Breast epithelium (tissue), 4 donors: ENCODE results near the gene CD7. TPM values are rescaled to one million over a fixed set of nuclear protein-coding genes. Genes with fewer than 3 reads are reported as not detected.

ENCODE experiments used
- DNase-seq, 2 donors: peaks; one replicate each; pipeline ENCODE4 v3.0.0-alpha.2; 2019; ENCODE audit warnings: low spot score in 2 of 2
- H3K27ac ChIP-seq, 2 donors: fragments of 200-600 bp; sonication (generic) in 1 of 2; one replicate each; pipeline ENCODE4 v1.5.1; 2016 to 2019; ENCODE audit warnings: mild to moderate bottlenecking in 1 of 2
- H3K27me3 ChIP-seq, 2 donors: fragments of 200-600 bp; sonication (generic) in 1 of 2; one replicate each; pipeline versions ENCODE4 v1.5.1 to v1.6.0; 2017 to 2019; ENCODE audit warnings: control low read depth in 1 of 2, mild to moderate bottlenecking in 1 of 2
- H3K36me3 ChIP-seq: fragments of 200-600 bp; one replicate; pipeline ENCODE4 v1.5.1; 2019
- H3K4me1 ChIP-seq, 2 donors: fragments of 200-600 bp; sonication (generic); one replicate each; pipeline ENCODE4 v1.5.1; 2016 to 2019; ENCODE audit warnings: control low read depth in 1 of 2
- H3K4me3 ChIP-seq, 3 donors: fragments of 200-600 bp; sonication (generic); 1 replicate in 2 of 3; 2 replicates in 1 of 3; pipeline ENCODE4 v1.5.1; 2016 to 2019; ENCODE audit warnings: mild to moderate bottlenecking in 3 of 3, moderate library complexity in 2 of 3
- H3K9me3 ChIP-seq, 2 donors: fragments of 200-600 bp; sonication (generic) in 1 of 2; one replicate each; pipeline ENCODE4 v1.5.1; 2016 to 2019; ENCODE audit warnings: control low read depth in 1 of 2
- CTCF ChIP-seq, 3 donors: fragments of 450-650 bp; IDR thresholded peaks; one replicate each; pipeline ENCODE4 v1.5.1; 2016 to 2017; ENCODE audit warnings: antibody characterized with exemption in 3 of 3, mild to moderate bottlenecking in 3 of 3, moderate library complexity in 3 of 3
- POLR2A ChIP-seq: fragments of 450-650 bp; IDR thresholded peaks from one replicate; pipeline ENCODE4 v1.6.1; 2016; ENCODE audit warnings: antibody characterized with exemption, mild to moderate bottlenecking, moderate library complexity
- POLR2AphosphoS5 ChIP-seq, 3 donors: sonication (generic); formaldehyde crosslinking; IDR thresholded peaks; one replicate each; pipeline ENCODE4 v1.6.1; 2017; ENCODE audit warnings: antibody characterized with exemption in 3 of 3
- intact Hi-C: fragments of 100-400 bp; cut with DNase I; formaldehyde crosslinking; loops from one replicate; pipeline ENCODE4 v1.15.1; 2023; ENCODE audit warnings: low total_unique reads
- total RNA-seq, 3 donors: library from RNA; depleted of rRNA; stranded (reverse); fragments of >200 nt; gene quantifications; one replicate each; pipeline ENCODE4 v1.1.0, GENCODE V29; 2016

Gene CD7
- total RNA-seq, 3 donors from 2014 or later: 1.3 to 1.8 TPM; not detected in 1

DNA sequence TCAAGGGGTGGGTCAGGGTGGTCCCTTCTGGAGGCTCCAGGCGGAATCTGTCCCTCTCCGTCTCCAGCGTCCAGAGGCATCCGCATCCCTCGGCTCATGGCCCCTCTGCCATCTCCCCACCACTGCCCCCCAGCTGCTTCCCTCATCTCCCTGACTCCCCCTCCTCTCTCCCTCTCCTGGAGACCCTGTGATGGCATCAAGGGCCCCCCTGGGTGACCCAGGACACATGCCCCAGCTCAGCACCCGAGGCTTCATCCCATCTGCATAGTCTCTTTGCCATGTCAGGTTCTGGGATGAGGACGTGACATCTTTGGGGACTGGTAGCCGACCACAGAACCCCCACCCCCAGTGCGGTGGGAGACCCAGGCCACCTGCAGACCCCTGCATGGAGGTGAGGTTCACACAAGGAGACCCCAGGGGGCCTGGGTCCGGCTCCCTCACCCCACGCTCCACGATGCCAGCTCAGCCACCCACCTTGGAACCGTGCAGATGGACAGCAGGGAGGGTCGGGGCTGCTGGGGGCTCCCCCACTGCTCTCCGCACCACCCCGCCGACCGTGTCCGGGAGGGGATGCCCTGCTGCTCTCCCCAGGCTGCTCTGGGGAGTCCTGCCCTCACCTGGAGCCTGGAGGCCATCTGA lies 12.4 kb upstream of the CD7 start:
- peaks cover 5 to 14% of the 10 kb centered on the region in 2 donors for H3K4me1 ChIP-seq
- no peaks in the 10 kb centered on the region for H3K9me3 ChIP-seq
- H3K27me3 ChIP-seq: no peaks in the 10 kb centered on the region
- no peaks in the 10 kb centered on the region for H3K36me3 ChIP-seq
- no peak overlapping the region for H3K4me3 ChIP-seq
- H3K27ac ChIP-seq: no peak overlapping the region
- TF ChIP-seq POLR2AphosphoS5 (IDR thresholded peaks at IDR 0.05) (no peak), POLR2A (no peak), CTCF (IDR thresholded peaks at IDR 0.05) (no peak)
- intact Hi-C loops: loop anchor here (10.0 kb wide), 2 partner anchors 85 to 125 kb away; no protein-coding TSS in a partner anchor
- no peak for DNase-seq

GRCh38 chr17:82328994-82329507 lies 11.6 kb upstream of the CD7 start:
- Histone ChIP-seq H3K36me3 (no peaks in the 10 kb centered on the region), H3K27me3 (no peaks in the 10 kb centered on the region), H3K27ac (no peak overlapping the region), H3K9me3 (no peaks in the 10 kb centered on the region), H3K4me1 (peaks cover 5 to 12% of the 10 kb centered on the region in 2 donors), H3K4me3 (no peak overlapping the region)
- TF ChIP-seq CTCF (IDR thresholded peaks at IDR 0.05) (no peak), POLR2AphosphoS5 (IDR thresholded peaks at IDR 0.05) (no peak)
- intact Hi-C loops: loop anchor here (10.0 kb wide), 2 partner anchors 84 to 124 kb away; no protein-coding TSS in a partner anchor
- no peak for DNase-seq

- Histone ChIP-seq H3K27ac (no peak overlapping the region), H3K4me3 (no peak overlapping the region), H3K4me1 (peaks cover 5 to 12% of the 10 kb centered on the region in 2 donors), H3K9me3 (no peaks in the 10 kb centered on the region), H3K36me3 (no peaks in the 10 kb centered on the region), H3K27me3 (no peaks in the 10 kb centered on the region)
- no peak for TF ChIP-seq CTCF (IDR thresholded peaks at IDR 0.05)
- TF ChIP-seq POLR2AphosphoS5 (IDR thresholded peaks at IDR 0.05): no peak
- TF ChIP-seq POLR2A: no peak
- DNase-seq: no peak
- intact Hi-C loops: loop anchor here (10.0 kb wide), 2 partner anchors 84 to 124 kb away; no protein-coding TSS in a partner anchor
Observed at GRCh38 chr17:82328141-82328993, 11.0 kb upstream of the CD7 start.

DNA sequence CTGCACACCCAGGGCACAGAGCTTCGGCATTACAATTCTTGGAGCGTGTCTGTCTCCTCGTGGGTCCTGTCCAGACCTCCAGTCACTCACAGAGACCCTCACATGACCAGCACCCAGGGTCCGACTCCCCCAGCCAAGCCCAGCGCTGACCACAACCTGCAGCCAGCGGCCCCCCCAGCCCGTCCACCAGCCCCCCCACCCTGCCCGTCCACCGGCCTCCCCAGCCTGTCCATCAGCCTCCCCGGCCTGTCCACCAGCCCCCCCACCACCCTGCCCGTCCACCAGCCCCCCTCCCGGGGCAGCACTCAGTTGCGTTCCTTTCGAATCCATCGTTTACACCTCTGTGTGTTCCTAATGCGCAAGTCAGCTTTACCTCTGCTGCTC lies 10.3 kb upstream of the CD7 start:
- Histone ChIP-seq H3K9me3 (no peaks in the 10 kb centered on the region), H3K27me3 (no peaks in the 10 kb centered on the region), H3K4me1 (peaks cover 5 to 6% of the 10 kb centered on the region in 2 donors), H3K4me3 (no peak overlapping the region), H3K36me3 (no peaks in the 10 kb centered on the region), H3K27ac (no peak overlapping the region)
- TF ChIP-seq CTCF (IDR thresholded peaks at IDR 0.05) (no peak), POLR2AphosphoS5 (IDR thresholded peaks at IDR 0.05) (no peak), POLR2A (no peak)
- DNase-seq: no peak
- intact Hi-C loops: loop anchor here (10.0 kb wide), 2 partner anchors 83 to 123 kb away; no protein-coding TSS in a partner anchor

DNA sequence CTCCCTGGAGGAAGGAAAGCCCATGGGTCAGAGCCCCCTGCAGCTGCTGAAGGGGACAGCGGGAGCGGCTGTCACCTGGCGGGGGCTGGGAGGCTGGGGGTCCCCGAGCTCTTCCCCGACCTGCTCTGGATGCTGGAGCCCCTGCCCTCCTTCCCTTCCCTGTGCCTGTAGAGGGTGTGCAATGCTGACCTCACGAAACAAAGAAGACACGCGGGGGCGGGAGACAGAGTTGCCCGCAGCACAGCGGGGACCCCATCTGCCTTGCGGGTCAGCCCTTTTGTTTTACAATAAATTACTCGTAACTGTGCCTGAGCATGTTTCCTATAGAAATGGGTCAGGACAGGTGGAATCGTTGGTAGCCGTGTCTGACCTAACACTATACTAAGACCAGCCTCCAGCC lies 9.9 kb upstream of the CD7 start:
- H3K4me3 ChIP-seq: no peak overlapping the region
- no peaks in the 10 kb centered on the region for H3K36me3 ChIP-seq
- no peak overlapping the region for H3K27ac ChIP-seq
- no peaks in the 10 kb centered on the region for H3K27me3 ChIP-seq
- TF ChIP-seq POLR2A: no peak
- TF ChIP-seq POLR2AphosphoS5 (IDR thresholded peaks at IDR 0.05): no peak
- TF ChIP-seq CTCF (IDR thresholded peaks at IDR 0.05): no peak
- peaks cover 2 to 5% of the 10 kb centered on the region in 2 donors for H3K4me1 ChIP-seq
- DNase-seq: no peak
- intact Hi-C loops: loop anchor here (10.0 kb wide), 2 partner anchors 82 to 122 kb away; no protein-coding TSS in a partner anchor
- no peaks in the 10 kb centered on the region for H3K9me3 ChIP-seq
